SK-N-MC (cell line): ENCODE data around the gene COL17A1.

ENCODE experiments used
- EZH2 ChIP-seq: fragments of 200-600 bp; sonication (generic); IDR thresholded peaks from one replicate; pipeline ENCODE4 v1.6.1; 2017; ENCODE audit warnings: antibody characterized with exemption
- POLR2AphosphoS5 ChIP-seq: IDR thresholded peaks from 2 replicates; pipeline ENCODE4 v1.6.1; 2012; ENCODE audit warnings: mild to moderate bottlenecking, low read depth, low read length, borderline replicate concordance

GRCh38 chr10:104053201-104053600 is 32.5 kb downstream of the COL17A1 start:
- TF ChIP-seq POLR2AphosphoS5, result no peak
- no peak for TF ChIP-seq EZH2
